Endothelial cell of umbilical vein (primary cell): Measurements from ENCODE around the gene LPP. TPM values are rescaled to one million over a fixed set of nuclear protein-coding genes. Genes with fewer than 3 reads are reported as not detected.

Experiments
- BruUV-seq: library from RNA; stranded (reverse); fragments of 400-500 nt; replicated peaks from 2 replicates; lab custom pipeline; 2021; lab: Mats Ljungman, UMichigan
- CTCF ChIA-PET: fragments of 300-600, 350-600 bp; sonication (Branson Sonifier 250); formaldehyde crosslinking; loops from one replicate; lab custom pipeline; 2021; ENCODE audit warnings: antibody characterized with exemption, inconsistent platforms; lab: Charles Lee
- POLR2A ChIA-PET: fragments of 300-600, 350-600 bp; sonication (Branson Sonifier 250); formaldehyde crosslinking; loops from one replicate; lab custom pipeline; 2021; ENCODE audit warnings: antibody characterized with exemption, inconsistent platforms; lab: Charles Lee
- DNase-seq: peaks from one replicate; pipeline ENCODE4 v3.0.0-alpha.2; 2011; ENCODE audit warnings: low read depth, low spot score
- FAIRE-seq: peaks from 2 replicates; lab custom pipeline; 2011; peaks lifted over from hg19 to GRCh38; lab: Jason Lieb, UNC
- H2AFZ ChIP-seq: 2 replicates; pipeline ENCODE4 v1.6.0; 2012; ENCODE audit warnings: low read depth, low read length, control low read depth, inconsistent platforms
- H3K27ac ChIP-seq: 2 replicates; pipeline ENCODE4 v1.5.1; 2011; ENCODE audit warnings: low read depth, mild to moderate bottlenecking, control low read depth, low read length, moderate library complexity; ENCODE audit not compliant: insufficient read depth
- H3K27me3 ChIP-seq, 2 experiments: 2 replicates each; pipeline versions ENCODE4 v1.6.0 to v1.6.1; 2011; ENCODE audit warnings: low read length in 2 of 2, mixed read lengths in 1 of 2; ENCODE audit not compliant: control insufficient read depth in 2 of 2, insufficient read depth in 2 of 2
- H3K36me3 ChIP-seq, 2 experiments: 2 replicates in 1 of 2; 3 replicates in 1 of 2; pipeline ENCODE4 v1.5.1; 2011; ENCODE audit warnings: low read length in 2 of 2, mild to moderate bottlenecking in 1 of 2, moderate library complexity in 1 of 2; ENCODE audit not compliant: control insufficient read depth in 2 of 2, insufficient read depth in 2 of 2; ENCODE audit errors: extremely low read depth in 1 of 2
- H3K4me1 ChIP-seq: 3 replicates; pipeline ENCODE4 v1.5.1; 2011; ENCODE audit warnings: mild to moderate bottlenecking, low read length; ENCODE audit not compliant: control insufficient read depth, insufficient read depth; ENCODE audit errors: extremely low read depth
- H3K4me2 ChIP-seq: 2 replicates; pipeline ENCODE4 v1.6.1; 2011; ENCODE audit warnings: low read length, control low read depth, mixed read lengths; ENCODE audit not compliant: insufficient read depth
- H3K4me3 ChIP-seq, 3 experiments: fragments of 200-600 bp in 1 of 3; sonication (generic), shearing (Covaris generic) in 1 of 3; replicated peaks in 1 of 3; 2 replicates each; pipeline ENCODE4 v1.5.1; 2011 to 2016; ENCODE audit warnings: control low read depth in 3 of 3, low read length in 3 of 3, mild to moderate bottlenecking in 2 of 3, inconsistent platforms in 1 of 3, low read depth in 1 of 3, moderate library complexity in 1 of 3; ENCODE audit not compliant: insufficient read depth in 1 of 3
- H3K79me2 ChIP-seq: 2 replicates; pipeline ENCODE4 v1.6.0; 2012; ENCODE audit warnings: low read length, inconsistent platforms; ENCODE audit not compliant: control insufficient read depth, insufficient read depth
- H3K9ac ChIP-seq: replicated peaks from 2 replicates; pipeline ENCODE3; 2011; ENCODE audit warnings: low read length, control low read depth; ENCODE audit not compliant: insufficient read depth; ENCODE audit errors: extremely low read depth
- H3K9me1 ChIP-seq: replicated peaks from 3 replicates; pipeline ENCODE4 v1.6.0; 2011; ENCODE audit warnings: mild to moderate bottlenecking, low read length; ENCODE audit not compliant: control insufficient read depth, insufficient read depth; ENCODE audit errors: extremely low read depth
- H3K9me3 ChIP-seq: replicated peaks from 2 replicates; pipeline ENCODE4 v1.5.1; 2012; ENCODE audit warnings: low read length, inconsistent platforms; ENCODE audit not compliant: control insufficient read depth, insufficient read depth
- H4K20me1 ChIP-seq: replicated peaks from 2 replicates; pipeline ENCODE3; 2011; ENCODE audit warnings: mild to moderate bottlenecking, low read length; ENCODE audit not compliant: control insufficient read depth, insufficient read depth; ENCODE audit errors: extremely low read depth
- CTCF ChIP-seq, 2 donors: IDR thresholded peaks; 1 replicate in 1 of 2; 2 replicates in 1 of 2; pipeline ENCODE4 v1.5.1; 2011; ENCODE audit warnings: low read length in 2 of 2, mild to moderate bottlenecking in 2 of 2, moderate library complexity in 2 of 2, control low read depth in 1 of 2, inconsistent platforms in 1 of 2, low read depth in 1 of 2; ENCODE audit not compliant: insufficient read depth in 1 of 2; ENCODE audit errors: extremely low read depth in 1 of 2
- EZH2 ChIP-seq: IDR thresholded peaks from 2 replicates; pipeline ENCODE4 v1.6.1; 2012; ENCODE audit warnings: borderline replicate concordance, low read depth, mild to moderate bottlenecking, moderate library complexity, low read length, inconsistent platforms; ENCODE audit not compliant: severe bottlenecking
- FOS ChIP-seq: IDR thresholded peaks from 2 replicates; pipeline ENCODE4 v1.6.1; 2011; ENCODE audit warnings: mild to moderate bottlenecking, low read length, moderate library complexity, borderline replicate concordance; ENCODE audit not compliant: insufficient read depth
- GATA2 ChIP-seq: IDR thresholded peaks from 2 replicates; pipeline ENCODE4 v1.7.0; 2011; ENCODE audit warnings: low read depth, mild to moderate bottlenecking, moderate library complexity, mixed read lengths, low read length; ENCODE audit not compliant: insufficient read length, insufficient read depth
- JUN ChIP-seq: IDR thresholded peaks from 2 replicates; pipeline ENCODE4 v1.6.1; 2011; ENCODE audit warnings: borderline replicate concordance, low read depth; ENCODE audit not compliant: insufficient read length, insufficient read depth
- MYC ChIP-seq: IDR thresholded peaks from one replicate; pipeline ENCODE4 v1.6.1; 2011; ENCODE audit warnings: mild to moderate bottlenecking, low read depth, low read length
- POLR2A ChIP-seq: IDR thresholded peaks from 2 replicates; pipeline ENCODE4 v1.6.1; 2012; ENCODE audit warnings: low read depth, mild to moderate bottlenecking, control low read depth, low read length
- POLR2AphosphoS5 ChIP-seq: IDR thresholded peaks from 2 replicates; pipeline ENCODE4 v1.6.1; 2012; ENCODE audit warnings: low read depth, mild to moderate bottlenecking, control low read depth, low read length, moderate library complexity; ENCODE audit not compliant: insufficient read depth
- dilution Hi-C: fragments of 300-500 bp; cut with MboI; formaldehyde crosslinking; loops from one replicate; pipeline ENCODE4 v1.15.0; 2019; ENCODE audit warnings: low sequenced_read_pairs; ENCODE audit not compliant: extremely low pct_ligation_motif_present
- intact Hi-C: fragments of 100-400 bp; cut with micrococcal nuclease; formaldehyde crosslinking; loops from one replicate; pipeline ENCODE4 v1.10.0; 2022
- polyA plus RNA-seq, 4 experiments: library from polyadenylated mRNA; depleted of rRNA in 3 of 4; stranded (reverse) in 3 of 4; unstranded in 1 of 4; fragments of >200 nt; gene quantifications; 2 replicates each; pipeline versions ENCODE4 v1.2.1 to v1.2.3, GENCODE V29; 2011 to 2012; ENCODE audit warnings: missing spikeins in 1 of 4
- total RNA-seq: library from RNA; stranded (reverse); gene quantifications from 2 replicates; pipeline ENCODE4 v1.2.3, GENCODE V29; 2021
- TF ChIP-seq, protein P1 (sequence below): IDR thresholded peaks from 2 replicates; pipeline ENCODE4 v1.6.1; 2011; ENCODE audit not compliant: insufficient read depth, insufficient read length

The LPP gene
- total and polyA plus RNA-seq, 2 donors (not counting 3 experiments of a cell fraction or from before 2014, with no cell fraction given): 16.9 to 153 TPM

DNA sequence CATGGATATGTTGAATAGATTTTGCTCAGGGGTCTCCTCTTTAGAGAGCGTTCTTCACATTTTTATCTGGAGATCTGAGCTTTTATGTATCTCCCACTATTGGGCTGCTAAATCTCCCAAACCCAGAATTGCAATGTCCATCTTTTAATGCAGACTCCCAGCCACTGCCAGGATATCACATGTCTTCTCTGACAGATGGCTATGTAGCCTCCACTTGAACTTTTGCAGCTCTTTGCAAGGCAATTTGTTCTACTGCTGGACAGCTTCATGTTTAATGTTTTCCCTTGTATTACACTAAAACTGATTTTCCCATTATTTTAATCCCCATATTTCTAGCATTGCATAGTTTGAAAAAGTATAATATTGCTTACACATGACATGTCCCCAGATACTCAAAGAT lies 177.2 kb downstream of the LPP start:
- no peak overlapping the region for H2AFZ ChIP-seq
- CTCF ChIA-PET: interaction anchor here (1.4 kb wide), 1 partner anchor 61 kb away, joined by 4 read pairs; no protein-coding TSS in a partner anchor

More for the DNA sequence above, 177.2 kb downstream of the LPP start:
- H3K9ac ChIP-seq: no peak overlapping the region
- H3K9me3 ChIP-seq: no peaks in the 10 kb centered on the region
- no peaks in the 10 kb centered on the region for H3K9me1 ChIP-seq
- H3K27ac ChIP-seq: no peak overlapping the region
- dilution Hi-C loops: no loop called here
- no peaks in the 10 kb centered on the region for H3K4me1 ChIP-seq
- no peaks in the 10 kb centered on the region for H3K36me3 ChIP-seq
- H4K20me1 ChIP-seq: no peaks in the 10 kb centered on the region
- FAIRE-seq (no peak), DNase-seq (no peak)
- no peak overlapping the region for H3K4me3 ChIP-seq
- no peak overlapping the region for H3K4me2 ChIP-seq
- no peaks in the 10 kb centered on the region for H3K27me3 ChIP-seq
- no TSS peak for BruUV-seq
- intact Hi-C loops: no loop called here
- no peak for TF ChIP-seq EZH2
- TF ChIP-seq POLR2A: no peak
- TF ChIP-seq JUN: no peak
- no peak for TF ChIP-seq CTCF (IDR thresholded peaks at IDR 0.05; ENCODE audit: extremely low read depth in 1 of 2, insufficient read depth in 1 of 2, low read depth in 1 of 2, low read length in 2 of 2)
- TF ChIP-seq, protein P1, sequence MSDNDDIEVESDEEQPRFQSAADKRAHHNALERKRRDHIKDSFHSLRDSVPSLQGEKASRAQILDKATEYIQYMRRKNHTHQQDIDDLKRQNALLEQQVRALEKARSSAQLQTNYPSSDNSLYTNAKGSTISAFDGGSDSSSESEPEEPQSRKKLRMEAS: no peak
- no peak for TF ChIP-seq POLR2AphosphoS5
- no peak for TF ChIP-seq FOS
- TF ChIP-seq MYC: no peak
- no peak for TF ChIP-seq GATA2
- POLR2A ChIA-PET: no interaction called here
- peaks cover 9% of the 10 kb centered on the region for H3K79me2 ChIP-seq
